NCI-H2029 treated with DMSO at 0.1 percent for 48 hours (cell line): ENCODE measurements around the gene LAPTM5.
"Not testable (repeated sequence)": the region's sequence is repeated elsewhere in the genome, so short reads cannot be mapped to it uniquely, and the experiment has no call there.

Experiments
- DNase-seq: peaks from one replicate; lab custom pipeline; 2025; lab: John Stamatoyannopoulos, UW

LAPTM5 gene, protein sequence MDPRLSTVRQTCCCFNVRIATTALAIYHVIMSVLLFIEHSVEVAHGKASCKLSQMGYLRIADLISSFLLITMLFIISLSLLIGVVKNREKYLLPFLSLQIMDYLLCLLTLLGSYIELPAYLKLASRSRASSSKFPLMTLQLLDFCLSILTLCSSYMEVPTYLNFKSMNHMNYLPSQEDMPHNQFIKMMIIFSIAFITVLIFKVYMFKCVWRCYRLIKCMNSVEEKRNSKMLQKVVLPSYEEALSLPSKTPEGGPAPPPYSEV

DNA sequence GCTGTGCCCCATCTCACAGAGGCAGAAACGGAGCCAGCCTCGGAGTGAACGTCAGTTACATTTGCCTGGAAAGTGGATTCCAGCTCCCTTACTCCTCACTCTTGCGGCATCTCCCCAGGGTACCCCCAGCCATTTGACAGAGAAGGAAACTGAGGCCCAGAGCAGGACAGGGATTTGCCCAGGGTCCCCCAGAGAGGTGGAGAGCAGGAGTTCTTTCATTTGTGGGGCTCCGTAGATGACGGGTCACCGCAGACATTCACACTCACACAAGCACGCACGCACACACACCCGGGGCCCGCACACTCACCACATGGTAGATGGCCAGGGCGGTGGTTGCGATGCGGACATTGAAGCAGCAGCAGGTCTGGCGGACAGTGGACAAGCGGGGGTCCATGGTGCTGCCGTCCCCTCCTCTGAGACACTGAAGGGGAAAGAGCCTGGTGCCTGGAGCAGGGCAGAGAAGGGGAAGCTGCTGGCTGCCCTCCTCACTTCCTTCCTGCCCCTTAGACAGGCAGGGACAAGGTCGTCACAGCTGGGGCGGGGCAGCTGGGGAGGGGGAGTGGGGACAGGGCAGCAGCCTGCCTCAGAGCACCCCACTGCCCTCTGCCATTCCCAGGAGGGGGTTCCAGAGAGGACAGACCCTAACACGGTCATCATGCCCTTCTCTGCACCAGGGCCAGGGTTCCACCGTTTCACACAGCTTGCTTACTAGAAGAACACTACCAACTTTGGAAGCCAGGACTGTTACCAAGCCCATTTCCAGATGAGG lies at the start of gene LAPTM5:
Gene LAPTM5, minus strand, starts transcription at position 423 of the 769 bp plus-strand sequence. Its CDS starts 29 bp downstream, at position 394.
- DNase-seq: no peak

DNA sequence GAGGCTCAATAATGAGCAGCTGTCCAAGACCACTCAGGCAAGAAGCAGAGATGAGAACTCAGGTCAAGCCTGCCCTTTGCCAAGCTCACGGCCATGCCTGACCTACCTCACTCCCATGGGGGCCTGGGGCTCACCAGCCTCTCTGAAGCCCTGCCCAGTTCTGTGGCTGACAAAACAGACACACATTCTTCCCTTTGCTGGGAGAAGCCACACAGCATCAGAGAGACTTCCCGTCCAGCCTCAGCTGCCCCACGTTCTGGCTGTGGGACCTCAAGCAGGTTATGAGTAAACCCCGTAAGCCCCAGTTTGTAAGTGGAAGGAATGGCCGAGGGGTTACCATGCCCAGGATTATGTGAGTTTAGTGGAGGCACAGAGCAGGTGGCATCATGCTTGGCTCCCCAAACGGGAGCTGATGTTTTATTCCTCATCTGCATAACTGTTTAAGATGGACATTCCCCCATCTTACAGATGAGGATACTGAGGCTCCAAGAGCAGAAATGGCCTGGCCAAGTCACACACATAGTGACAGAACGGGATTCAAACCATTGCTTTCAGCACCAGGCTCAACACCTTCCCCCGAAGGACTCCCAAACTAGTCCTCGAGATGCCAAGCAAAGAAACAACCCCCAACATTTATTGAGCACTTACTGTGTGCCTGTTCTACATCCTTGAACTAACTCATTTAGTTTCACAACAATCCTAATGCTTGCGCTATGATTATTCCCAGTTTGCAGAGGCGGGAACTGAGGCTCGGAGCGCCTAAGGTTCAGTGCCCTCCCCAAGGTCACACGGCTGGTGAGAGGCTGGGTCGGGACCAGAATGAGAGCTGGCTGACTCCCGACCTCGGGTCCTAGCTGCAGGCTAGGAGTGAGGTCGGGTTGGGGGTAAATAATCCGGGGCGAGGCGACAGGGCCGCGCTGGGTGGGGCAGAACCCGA lies 49.1 kb upstream of the LAPTM5 start:
- no peak for DNase-seq

DNA sequence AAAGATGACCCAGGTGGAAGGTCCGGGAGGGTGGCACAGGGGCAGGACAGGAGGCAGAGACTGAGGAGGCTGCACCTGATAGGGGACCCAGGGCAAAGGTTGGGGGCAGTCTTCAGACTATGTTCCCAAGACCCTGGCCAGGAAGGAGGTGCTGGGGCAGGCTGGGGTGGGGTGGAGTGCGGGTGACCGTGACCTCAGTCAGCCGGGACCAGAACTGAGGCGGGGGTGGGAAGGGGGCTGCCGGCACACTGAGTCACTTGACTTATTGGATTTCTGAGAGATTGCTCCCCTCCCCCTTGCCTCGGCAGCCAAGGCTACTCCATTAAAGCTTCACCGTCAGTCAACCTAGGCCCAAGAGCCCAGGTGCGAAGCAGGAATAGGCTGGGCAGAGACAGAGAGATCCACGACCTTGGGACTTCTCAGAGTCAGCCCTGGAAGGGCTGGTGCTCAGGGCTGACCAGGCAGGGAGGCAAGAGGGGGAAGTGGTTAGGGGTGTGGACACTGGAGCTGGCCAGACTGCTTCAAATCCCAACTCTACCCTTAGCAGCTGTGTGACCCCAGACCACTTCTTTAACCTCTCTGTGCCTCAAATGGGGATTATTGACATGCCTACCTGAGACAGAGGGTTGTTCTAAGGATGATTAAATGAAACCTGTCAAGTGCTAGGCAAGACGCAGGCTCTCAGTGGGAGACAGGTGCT lies 47.9 kb upstream of the LAPTM5 start:
- no peak for DNase-seq

DNA sequence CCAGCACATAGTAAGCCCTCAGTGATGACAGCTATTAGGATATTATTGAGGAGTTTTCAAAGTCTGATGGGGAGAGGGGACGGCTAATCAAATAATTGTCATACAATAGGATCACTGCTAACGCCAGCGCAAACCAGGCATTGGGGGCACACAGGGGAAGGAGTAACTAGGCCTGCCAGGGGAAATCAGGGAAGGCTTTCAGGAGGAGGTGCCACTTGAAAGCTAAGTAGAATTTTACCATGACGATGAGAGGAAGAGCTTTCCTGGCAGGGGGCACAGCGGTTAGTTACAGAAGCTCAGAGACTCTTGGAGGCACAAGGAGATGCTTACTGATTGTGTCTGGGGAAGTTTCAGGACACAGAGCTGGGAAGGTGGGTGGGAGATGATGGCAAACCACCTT lies 47.2 kb upstream of the LAPTM5 start:
- no peak for DNase-seq

DNA sequence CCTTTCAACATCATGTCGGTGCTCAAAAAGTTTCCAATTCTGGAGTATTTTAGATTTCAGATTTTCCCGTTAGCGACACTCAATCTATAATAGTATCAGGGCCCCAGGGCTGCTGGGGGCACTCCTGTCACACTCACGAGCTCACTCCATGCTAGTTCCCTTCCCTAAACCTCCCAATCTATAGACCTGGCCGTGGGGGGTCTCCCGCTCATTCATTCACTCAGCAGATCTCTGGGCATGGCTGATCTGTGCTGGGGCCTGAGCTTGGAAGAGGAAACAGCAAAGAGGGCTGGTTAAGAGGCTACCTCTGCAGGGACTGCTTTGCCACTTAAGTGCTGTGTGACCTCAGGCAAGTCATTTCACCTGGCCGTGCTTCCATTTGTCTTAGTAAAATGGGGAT lies 46.8 kb upstream of the LAPTM5 start:
- DNase-seq: no peak

DNA sequence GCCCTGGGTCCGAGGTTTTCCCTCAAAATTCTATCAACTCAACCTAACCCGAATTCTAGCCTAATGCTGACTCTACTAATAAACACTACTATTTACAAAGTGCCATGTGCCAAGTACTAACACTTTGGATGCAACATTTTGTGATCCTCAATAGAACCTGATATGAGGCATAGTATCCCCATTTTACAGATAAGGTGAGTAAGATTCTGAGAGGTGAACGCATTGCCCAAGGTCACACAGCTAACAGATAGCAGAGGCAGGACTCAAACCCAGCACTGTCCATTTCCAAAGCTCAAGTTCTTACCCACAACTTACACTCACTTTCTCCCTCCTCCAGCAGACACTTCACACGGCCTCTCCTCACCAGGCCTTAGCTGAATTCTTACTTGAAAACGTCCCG lies 46.0 kb upstream of the LAPTM5 start:
- no peak for DNase-seq

DNA sequence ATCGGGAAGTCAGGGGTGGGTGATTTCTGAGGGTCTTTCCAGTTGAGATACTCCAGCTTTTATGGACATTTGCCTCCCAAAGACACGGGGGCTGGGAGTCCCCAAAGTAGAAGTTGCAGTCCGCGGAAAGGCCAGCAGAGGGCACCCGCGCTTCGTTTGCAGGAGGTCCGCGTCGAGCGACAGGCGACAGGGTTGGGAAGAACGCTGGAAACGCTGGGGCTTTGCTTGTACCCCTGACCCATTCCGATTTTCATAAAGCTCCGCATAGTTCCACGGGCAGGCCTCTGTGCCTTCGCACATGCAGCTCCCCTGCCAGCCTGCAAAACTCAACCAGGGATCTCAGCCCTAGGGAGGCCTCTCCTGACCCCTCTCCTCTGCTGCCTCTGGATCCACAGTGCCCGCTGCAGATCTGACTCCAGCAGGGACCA lies 44.2 kb upstream of the LAPTM5 start:
- peak; percentile 11 for DNase-seq

DNA sequence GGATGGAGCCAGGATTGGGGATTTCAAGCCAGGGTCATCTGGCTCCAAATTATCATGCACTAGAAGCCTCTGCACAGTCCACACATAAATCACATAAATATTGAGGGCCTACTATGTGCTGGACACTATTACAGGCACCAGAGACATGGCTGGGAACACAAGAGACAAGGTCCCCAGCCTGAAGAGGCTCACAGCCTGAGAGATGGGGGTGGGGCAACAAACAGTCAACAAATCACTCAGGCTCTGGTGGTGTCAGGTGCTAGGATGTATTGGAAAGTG lies 41.6 kb upstream of the LAPTM5 start:
- DNase-seq: no peak

DNA sequence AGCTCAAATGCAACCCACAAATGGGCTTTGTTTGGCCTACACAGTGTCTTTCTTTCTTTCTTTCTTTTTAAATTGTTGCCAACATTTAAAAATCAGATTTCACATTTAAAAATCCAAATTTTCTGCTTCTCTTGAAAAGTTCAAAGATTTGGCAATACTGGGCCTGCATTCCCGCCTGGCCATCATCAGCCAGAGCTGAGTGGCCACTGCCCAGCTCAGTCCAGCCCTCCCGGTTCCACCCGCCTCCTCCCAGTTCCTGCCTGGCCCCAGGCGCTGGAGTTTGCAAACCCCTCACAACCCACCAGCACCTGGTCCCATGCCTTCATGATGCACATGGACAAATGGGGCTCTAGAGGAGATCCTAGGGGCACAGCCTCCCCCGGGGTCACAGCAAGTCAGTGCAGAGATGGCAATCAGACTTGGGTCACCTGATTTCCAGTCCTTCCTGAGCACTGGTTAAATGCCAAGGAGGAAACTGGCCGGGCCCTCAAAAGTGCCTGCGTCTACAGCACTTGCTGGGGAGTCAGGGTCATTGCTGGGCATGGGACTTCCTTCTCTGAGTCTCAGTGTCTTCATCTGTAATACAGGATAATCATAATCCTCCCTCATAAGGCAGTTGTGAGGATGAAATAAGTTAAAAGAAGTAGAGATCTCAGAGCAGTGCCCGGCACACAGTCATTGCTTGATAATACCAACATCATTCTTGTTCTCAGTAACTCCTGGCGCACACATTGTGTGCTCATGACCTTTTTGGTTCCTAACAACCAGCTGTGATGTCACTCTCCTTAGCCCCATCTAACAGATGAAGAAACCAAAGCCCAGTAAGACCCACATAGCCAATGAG lies 41.0 kb upstream of the LAPTM5 start:
- no peak for DNase-seq

DNA sequence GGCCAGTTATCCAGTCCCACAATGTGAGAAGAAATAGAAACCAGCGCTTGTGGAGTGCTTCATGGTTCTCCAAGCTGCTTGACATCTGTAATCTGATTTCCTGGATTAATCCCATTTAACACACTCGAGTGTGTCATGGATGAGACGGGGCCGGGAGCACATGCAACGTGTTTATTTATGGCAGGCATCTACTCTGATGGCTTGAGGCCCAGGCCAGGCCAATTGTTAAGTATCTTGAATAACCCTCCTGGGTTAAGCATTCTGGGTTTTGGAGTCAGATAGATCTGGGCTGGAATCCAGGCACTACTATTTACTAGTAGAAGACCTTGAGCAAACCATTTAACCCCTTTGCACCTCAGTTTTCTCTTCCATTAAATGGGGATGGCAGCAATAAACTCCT lies 37.5 kb upstream of the LAPTM5 start:
- peak; percentile 81 for DNase-seq

DNA sequence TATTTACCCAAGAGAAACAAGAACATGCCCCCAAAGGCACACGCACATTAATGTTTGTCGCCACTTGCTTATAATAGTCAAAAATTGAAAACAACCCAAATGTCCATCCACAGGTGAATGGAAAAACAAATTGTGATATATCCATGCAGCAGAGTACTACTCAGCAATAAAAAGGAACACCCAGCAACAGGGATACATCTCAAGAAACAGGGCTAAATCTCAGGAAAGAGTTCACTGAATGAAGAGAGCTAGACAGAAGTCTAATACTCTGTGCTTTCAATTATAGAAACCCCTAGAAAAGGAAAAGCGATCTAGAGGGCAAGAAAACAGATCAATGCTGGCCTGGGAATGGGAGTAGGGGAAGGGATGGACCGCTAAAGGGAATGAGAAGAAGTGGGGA lies 36.7 kb upstream of the LAPTM5 start:
- DNase-seq: no peak

DNA sequence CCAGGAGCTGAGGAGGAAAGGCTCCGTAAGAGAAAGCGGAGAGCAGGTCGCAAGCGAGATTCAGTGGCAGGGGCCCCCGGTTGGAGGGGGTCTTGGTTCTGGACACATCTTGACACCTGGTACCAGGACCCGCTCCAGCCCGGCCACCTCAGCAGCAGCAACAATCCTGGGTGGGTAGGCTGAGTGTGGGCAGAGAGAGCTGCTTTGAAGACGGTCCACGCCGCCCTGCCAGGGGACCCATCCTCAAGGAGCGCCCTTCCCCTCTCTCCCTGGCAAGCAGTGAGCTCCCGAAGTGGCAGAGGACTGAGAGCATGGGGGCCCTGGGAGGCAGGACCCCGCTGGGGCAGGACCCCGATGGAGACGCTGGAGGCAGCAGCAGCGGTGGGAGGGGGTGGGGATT lies 35.6 kb upstream of the LAPTM5 start:
- no peak for DNase-seq

DNA sequence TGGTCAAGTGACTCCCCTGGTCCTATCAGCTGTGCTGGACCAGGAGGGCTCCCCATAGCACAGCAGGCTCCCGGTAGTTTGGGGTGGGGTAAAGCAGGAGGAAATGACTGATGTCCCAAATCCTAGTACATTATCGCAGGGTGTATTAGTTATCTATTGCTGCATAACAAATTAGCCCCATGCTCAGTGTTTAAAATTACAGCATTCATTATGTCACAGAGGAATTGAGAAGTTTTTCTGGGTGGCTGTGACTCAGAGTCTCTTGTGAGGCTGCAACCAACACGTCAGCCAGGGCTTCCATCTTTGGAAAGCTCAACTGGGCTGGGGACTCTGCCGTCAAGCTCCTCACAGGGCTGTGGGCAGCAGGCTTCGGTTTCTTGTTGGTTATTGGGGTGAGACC lies 34.3 kb upstream of the LAPTM5 start:
- DNase-seq: no peak

DNA sequence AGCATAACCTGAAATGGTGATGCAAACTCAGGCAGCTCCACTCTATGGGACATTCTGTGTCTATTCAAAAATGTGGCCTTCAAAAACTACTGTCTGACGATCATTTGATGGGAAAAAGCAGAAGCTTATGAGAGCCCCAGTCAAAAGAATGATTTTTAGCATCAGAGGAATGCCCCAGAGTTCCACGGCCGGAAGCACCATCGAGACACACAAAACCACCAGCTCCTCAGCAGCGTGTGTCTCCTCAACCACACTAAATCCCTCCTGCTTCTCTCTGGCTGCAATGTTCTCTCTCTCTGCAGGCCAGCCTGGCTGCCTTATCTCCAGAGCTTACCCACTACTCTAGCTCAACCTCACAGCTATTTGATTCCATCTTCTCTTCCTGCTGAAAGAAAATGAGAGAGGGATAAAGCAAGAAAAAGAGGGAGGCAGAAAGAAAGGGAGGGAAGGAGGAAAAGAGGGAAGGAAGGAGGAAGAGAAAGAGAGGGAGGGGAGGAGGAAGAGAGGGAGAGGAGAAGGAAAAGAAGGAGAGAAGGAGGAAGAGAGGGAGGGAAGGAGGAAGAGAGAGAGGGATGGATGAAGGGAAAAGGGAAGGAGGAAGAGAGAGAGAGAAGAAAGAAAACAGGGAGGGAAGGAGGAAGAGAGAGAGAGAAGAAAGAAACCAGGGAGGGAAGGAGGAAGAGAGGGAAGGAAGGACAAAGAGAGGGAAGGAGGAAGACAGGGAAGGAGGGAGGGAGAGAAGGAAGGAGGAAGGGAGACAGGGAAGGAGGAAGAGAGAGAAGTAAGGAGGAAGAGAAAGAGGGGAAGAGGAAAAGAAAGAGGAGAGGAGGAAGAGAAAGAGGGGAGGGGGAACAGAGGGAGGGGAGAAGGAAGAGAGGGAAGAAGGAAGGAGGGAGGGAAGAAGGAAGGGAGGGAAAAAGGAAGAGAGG lies 33.5 kb upstream of the LAPTM5 start:
- DNase-seq: no peak

DNA sequence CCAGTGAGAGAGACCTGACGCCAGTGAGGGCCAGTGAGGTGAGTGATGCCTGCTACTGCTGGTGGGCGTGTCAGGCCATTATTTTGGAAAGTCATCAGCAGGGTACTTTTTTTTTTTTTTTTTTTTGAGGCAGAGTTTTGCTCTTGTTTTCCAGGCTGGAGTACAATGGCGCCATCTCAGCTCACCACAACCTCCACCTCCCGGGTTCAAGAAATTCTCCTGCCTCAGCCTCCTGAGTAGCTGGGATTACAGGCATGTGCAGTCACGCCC lies 32.6 kb upstream of the LAPTM5 start:
- not testable (repeated sequence) for DNase-seq

DNA sequence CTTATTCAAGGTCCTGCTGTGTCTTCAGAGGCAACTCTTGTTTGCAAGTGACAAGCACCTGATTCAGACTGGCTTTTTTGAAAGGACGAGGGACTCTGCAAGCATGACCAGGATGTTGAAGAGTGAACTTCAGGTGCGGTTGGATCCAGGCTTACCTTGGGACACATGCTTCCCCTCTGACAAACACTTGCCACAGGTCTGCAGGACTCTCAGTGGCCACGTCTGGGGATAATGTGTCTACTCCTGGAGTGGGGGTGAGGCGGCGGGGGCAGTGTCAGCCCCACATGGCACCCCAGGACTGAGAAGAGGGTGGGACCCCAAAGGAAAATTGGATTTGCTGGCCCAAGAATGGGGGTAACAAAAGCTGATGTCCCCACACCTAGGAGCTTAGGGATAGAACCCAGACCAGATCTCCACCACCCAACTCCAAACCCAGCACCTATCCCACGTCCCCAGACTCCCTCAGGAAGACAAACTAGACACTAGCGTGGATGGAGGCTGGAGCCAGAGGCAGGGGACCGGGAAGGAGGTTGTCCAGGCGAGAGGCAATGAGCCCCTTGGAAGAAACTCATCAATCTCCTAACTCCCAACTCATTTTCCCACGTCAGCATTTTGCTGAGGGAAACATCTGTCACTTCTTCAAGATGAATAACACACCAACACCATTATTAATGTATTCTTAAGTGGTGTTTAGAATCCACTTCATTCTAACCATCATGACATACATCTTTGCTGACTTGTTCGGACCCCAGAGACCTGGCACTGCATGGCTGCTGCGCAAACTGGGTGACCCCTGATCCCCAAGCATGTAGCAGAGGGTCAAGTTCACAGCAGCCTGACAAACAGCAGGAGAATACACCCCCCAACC lies 32.0 kb upstream of the LAPTM5 start:
- DNase-seq: no peak

DNA sequence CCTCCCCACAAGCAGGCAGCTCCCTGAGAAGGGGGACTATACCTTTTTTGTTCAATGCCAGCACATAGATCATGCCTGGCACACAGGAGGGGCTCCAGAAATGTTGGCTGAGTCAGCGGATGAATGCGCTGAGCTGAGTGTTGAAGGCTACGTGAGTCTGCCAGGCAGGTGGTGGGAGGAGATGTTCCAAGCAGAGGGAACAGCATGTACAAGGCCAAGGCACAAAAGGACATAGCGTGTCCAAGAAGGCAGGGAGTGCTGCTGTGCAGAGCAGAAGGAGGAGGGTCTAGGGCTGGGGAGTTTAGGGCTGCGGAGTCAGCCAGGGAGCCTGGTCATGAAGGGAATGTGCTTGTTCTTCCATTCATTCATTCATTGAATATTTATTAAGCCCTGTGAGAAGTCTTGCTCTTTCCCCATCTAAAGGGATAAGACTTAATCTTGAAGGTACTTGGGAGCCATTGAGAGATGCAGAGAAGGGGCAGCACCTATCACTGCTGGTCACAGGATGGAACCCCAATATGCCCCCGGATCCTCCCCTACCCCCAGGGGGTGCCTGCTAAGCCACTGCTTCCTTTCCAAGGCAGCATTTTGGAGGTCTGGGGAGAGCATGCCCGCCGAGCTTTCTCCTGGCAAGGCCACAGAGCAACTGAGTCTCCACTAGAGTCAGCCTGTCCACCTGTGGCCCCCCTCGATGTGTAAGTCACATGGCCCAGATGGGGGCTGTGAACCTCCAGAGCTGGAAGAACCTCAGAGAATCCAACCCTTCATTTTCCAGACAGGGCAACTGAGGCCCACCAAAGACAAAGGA lies 31.2 kb upstream of the LAPTM5 start:
- no peak for DNase-seq

DNA sequence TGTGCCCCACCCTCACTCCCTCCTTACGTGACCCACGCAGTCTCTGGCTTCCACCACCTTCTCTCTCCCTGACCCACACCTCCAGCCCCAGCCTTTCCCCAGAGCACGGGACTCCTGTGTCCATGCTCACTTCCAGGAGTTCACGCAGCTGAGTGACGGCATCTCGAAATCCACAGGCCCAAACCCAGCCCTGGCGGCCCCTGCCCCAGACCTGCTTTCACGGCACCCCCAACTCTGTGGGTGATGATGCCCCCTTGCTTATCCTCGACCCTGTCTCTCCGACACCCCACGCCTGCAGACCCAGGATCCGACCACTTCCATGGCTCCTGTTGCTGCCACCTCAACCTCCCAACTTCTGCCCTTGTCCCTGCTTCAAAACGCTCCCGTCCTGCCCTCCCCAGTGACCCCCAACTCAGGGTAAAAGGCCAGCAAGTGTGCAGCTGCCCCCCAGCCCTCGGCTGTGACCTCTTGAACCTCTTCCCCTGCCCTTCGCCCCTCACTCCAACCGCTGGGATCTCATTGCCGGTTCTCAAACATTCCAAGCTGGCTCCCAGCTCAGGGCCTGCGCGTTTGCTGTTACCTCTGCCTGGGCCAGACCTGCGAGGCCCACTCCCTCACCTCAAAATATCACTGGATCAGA lies 30.4 kb upstream of the LAPTM5 start:
- DNase-seq: no peak
